Measurements from ENCODE around the gene SPAG16.

The SPAG16 gene

DNA sequence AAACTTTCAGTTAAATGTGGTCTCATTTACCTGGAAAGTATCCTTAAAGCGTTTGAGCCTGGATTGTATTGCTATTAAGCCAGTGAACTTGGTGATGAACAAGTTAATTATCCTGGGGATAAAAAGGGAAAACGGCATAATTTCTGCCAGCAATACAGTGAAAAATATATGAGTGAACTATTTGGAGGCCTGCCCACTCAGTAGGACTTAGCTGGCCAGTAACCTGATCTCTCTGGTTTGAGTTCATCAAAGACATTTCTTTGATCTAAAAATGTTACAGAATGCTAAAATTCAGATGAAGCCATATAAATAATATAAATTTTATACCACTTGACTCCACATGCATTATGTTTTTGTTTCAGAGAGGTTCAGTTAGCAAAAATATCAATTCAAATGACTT lies 885.5 kb downstream of the SPAG16 start:
- Histone ChIP-seq H3F3A (ENCODE audit: low read depth) (no peaks in the 10 kb centered on the region), H3K4me2 (ENCODE audit: low read depth, low read length, poor library complexity, severe bottlenecking) (no peak overlapping the region), H3K9ac (ENCODE audit: low read depth, low read length, poor library complexity, severe bottlenecking) (no peak overlapping the region), H3K4me3 (ENCODE audit: low read length, poor library complexity, severe bottlenecking) (no peak overlapping the region), H3K9me3 (ENCODE audit: insufficient read depth, low read depth, low read length) (no peaks in the 10 kb centered on the region), H3K79me2 (ENCODE audit: insufficient read depth, low read length) (no peaks in the 10 kb centered on the region), H4K20me1 (ENCODE audit: insufficient read depth, low read length, poor library complexity, severe bottlenecking) (no peaks in the 10 kb centered on the region), H3K27me3 (ENCODE audit: insufficient read depth, low read length, poor library complexity, severe bottlenecking) (no peaks in the 10 kb centered on the region), H3K4me1 (ENCODE audit: insufficient read depth, low read length, poor library complexity, severe bottlenecking) (no peaks in the 10 kb centered on the region), H3K9me2 (replicated peaks; ENCODE audit: low read depth, low read length) (no peaks in the 10 kb centered on the region), H3K36me3 (ENCODE audit: insufficient read depth, low read length) (no peaks in the 10 kb centered on the region), H2AFZ (ENCODE audit: low read length) (no peak overlapping the region)
- no peak for TF ChIP-seq EZH2phosphoT487 (IDR thresholded peaks at IDR 0.05; ENCODE audit: borderline replicate concordance)
- TF ChIP-seq, protein P1, sequence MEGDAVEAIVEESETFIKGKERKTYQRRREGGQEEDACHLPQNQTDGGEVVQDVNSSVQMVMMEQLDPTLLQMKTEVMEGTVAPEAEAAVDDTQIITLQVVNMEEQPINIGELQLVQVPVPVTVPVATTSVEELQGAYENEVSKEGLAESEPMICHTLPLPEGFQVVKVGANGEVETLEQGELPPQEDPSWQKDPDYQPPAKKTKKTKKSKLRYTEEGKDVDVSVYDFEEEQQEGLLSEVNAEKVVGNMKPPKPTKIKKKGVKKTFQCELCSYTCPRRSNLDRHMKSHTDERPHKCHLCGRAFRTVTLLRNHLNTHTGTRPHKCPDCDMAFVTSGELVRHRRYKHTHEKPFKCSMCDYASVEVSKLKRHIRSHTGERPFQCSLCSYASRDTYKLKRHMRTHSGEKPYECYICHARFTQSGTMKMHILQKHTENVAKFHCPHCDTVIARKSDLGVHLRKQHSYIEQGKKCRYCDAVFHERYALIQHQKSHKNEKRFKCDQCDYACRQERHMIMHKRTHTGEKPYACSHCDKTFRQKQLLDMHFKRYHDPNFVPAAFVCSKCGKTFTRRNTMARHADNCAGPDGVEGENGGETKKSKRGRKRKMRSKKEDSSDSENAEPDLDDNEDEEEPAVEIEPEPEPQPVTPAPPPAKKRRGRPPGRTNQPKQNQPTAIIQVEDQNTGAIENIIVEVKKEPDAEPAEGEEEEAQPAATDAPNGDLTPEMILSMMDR (conservative IDR thresholded peaks at IDR 0.05; ENCODE audit: low read length), result no peak

DNA sequence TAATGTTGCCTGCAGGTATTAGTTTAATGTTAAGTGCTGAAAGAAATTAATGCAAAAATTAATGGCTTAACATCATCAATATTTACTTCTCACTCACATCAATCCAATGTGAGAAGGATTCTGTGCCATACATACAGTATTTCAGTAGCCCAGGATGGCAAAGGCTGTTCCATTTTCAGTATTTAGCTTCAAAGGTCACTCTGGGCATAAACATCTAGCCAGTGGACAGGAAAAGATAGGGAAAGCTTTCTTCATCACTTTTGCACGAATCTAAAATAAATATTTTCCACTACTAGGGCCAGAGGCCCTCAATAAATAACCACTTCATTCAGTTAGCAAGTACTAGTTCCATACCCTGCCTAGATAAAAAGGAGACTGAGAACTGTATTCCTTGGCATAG lies 890.3 kb downstream of the SPAG16 start:
- H2AFZ ChIP-seq (ENCODE audit: low read length), result no peak overlapping the region

DNA sequence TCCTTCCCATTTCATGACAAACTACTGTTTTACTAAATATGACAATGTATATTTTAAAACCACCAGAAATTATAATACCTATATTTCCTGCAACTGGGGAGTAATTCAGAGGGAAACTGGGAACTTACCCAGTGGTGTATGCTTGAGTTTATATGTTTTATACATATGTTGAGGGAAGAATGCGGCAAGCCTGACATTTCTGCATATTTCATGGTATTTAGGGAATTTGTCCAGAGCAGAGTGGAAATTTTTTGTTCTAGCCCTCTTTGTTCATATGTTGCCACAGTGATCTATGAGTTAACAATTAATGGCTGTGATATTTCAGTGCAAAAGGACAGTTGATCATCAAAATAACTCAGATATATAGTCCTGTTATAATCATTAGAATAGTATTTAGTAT lies 895.8 kb downstream of the SPAG16 start:
- H3K4me3 ChIP-seq (ENCODE audit: low read length, poor library complexity, severe bottlenecking), result no peak overlapping the region
- no peak overlapping the region for H2AFZ ChIP-seq (ENCODE audit: low read length)
- no peaks in the 10 kb centered on the region for H3K79me2 ChIP-seq (ENCODE audit: insufficient read depth, low read length)
- no peaks in the 10 kb centered on the region for H3F3A ChIP-seq (ENCODE audit: low read depth)
- H3K27me3 ChIP-seq (ENCODE audit: insufficient read depth, low read length, poor library complexity, severe bottlenecking), result no peaks in the 10 kb centered on the region
- no peaks in the 10 kb centered on the region for H4K20me1 ChIP-seq (ENCODE audit: insufficient read depth, low read length, poor library complexity, severe bottlenecking)
- no peaks in the 10 kb centered on the region for H3K36me3 ChIP-seq (ENCODE audit: insufficient read depth, low read length)
- no peak overlapping the region for H3K4me2 ChIP-seq (ENCODE audit: low read depth, low read length, poor library complexity, severe bottlenecking)
- H3K9me3 ChIP-seq (ENCODE audit: insufficient read depth, low read depth, low read length), result no peaks in the 10 kb centered on the region
- H3K9ac ChIP-seq (ENCODE audit: low read depth, low read length, poor library complexity, severe bottlenecking), result no peak overlapping the region
- TF ChIP-seq EZH2phosphoT487 (IDR thresholded peaks at IDR 0.05; ENCODE audit: borderline replicate concordance), result no peak
- TF ChIP-seq, protein P1 (conservative IDR thresholded peaks at IDR 0.05; ENCODE audit: low read length), result no peak
- H3K4me1 ChIP-seq (ENCODE audit: insufficient read depth, low read length, poor library complexity, severe bottlenecking), result no peaks in the 10 kb centered on the region
- H3K9me2 ChIP-seq (replicated peaks; ENCODE audit: low read depth, low read length), result no peaks in the 10 kb centered on the region

More for the DNA sequence above, 890.3 kb downstream of the SPAG16 start:
- Histone ChIP-seq H3K9me3 (ENCODE audit: insufficient read depth, low read depth, low read length) (no peaks in the 10 kb centered on the region), H3K4me2 (ENCODE audit: low read depth, low read length, poor library complexity, severe bottlenecking) (no peak overlapping the region), H4K20me1 (ENCODE audit: insufficient read depth, low read length, poor library complexity, severe bottlenecking) (no peaks in the 10 kb centered on the region), H3K27me3 (ENCODE audit: insufficient read depth, low read length, poor library complexity, severe bottlenecking) (no peaks in the 10 kb centered on the region), H3K4me1 (ENCODE audit: insufficient read depth, low read length, poor library complexity, severe bottlenecking) (no peaks in the 10 kb centered on the region), H3K9ac (ENCODE audit: low read depth, low read length, poor library complexity, severe bottlenecking) (no peak overlapping the region), H3K79me2 (ENCODE audit: insufficient read depth, low read length) (no peaks in the 10 kb centered on the region), H3K4me3 (ENCODE audit: low read length, poor library complexity, severe bottlenecking) (no peak overlapping the region), H3K9me2 (replicated peaks; ENCODE audit: low read depth, low read length) (no peaks in the 10 kb centered on the region), H3F3A (ENCODE audit: low read depth) (no peaks in the 10 kb centered on the region), H3K36me3 (ENCODE audit: insufficient read depth, low read length) (no peaks in the 10 kb centered on the region)
- TF ChIP-seq EZH2phosphoT487 (IDR thresholded peaks at IDR 0.05; ENCODE audit: borderline replicate concordance), result no peak

DNA sequence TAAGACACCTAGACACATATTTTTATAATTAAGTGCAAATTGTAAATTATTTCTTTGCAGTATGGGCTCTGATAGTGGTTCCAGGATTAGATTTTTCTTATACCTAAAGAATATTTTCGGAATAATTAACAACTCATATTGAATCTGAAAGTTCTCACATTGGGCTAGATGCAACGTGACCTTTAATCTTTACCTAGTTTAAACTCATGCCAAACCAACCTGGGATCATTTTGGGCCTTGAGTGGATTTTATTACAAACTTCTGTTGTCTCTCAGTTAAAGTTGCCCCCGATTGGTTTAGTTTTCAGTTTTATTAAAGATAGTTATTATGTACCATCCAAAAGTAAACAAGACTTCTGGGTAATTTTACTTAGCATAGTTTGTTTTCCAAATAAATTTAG lies 896.4 kb downstream of the SPAG16 start:
- no peaks in the 10 kb centered on the region for H3K9me3 ChIP-seq (ENCODE audit: insufficient read depth, low read depth, low read length)
- no peak overlapping the region for H3K4me2 ChIP-seq (ENCODE audit: low read depth, low read length, poor library complexity, severe bottlenecking)
- H4K20me1 ChIP-seq (ENCODE audit: insufficient read depth, low read length, poor library complexity, severe bottlenecking), result no peaks in the 10 kb centered on the region
- no peaks in the 10 kb centered on the region for H3K9me2 ChIP-seq (replicated peaks; ENCODE audit: low read depth, low read length)
- no peak overlapping the region for H3K9ac ChIP-seq (ENCODE audit: low read depth, low read length, poor library complexity, severe bottlenecking)
- H3K36me3 ChIP-seq (ENCODE audit: insufficient read depth, low read length), result no peaks in the 10 kb centered on the region
- no peak overlapping the region for H2AFZ ChIP-seq (ENCODE audit: low read length)
- no peak overlapping the region for H3K4me3 ChIP-seq (ENCODE audit: low read length, poor library complexity, severe bottlenecking)
- no peaks in the 10 kb centered on the region for H3F3A ChIP-seq (ENCODE audit: low read depth)
- no peaks in the 10 kb centered on the region for H3K4me1 ChIP-seq (ENCODE audit: insufficient read depth, low read length, poor library complexity, severe bottlenecking)
- no peak for TF ChIP-seq EZH2phosphoT487 (IDR thresholded peaks at IDR 0.05; ENCODE audit: borderline replicate concordance)
- TF ChIP-seq, protein P1 (conservative IDR thresholded peaks at IDR 0.05; ENCODE audit: low read length), result no peak
- H3K27me3 ChIP-seq (ENCODE audit: insufficient read depth, low read length, poor library complexity, severe bottlenecking), result no peaks in the 10 kb centered on the region
- H3K79me2 ChIP-seq (ENCODE audit: insufficient read depth, low read length), result no peaks in the 10 kb centered on the region
